Tibial nerve (tissue), 4 donors: Measurements from ENCODE around the gene FBXL7.

Experiments
- CTCF ChIP-seq, 5 experiments: fragments of 200-600 bp in 3 of 5; fragments of 450-650 bp in 2 of 5; sonication (generic) in 3 of 5; IDR thresholded peaks; one replicate each; pipeline ENCODE4 v1.5.1; 2016 to 2019; ENCODE audit warnings: antibody characterized with exemption in 5 of 5, mild to moderate bottlenecking in 3 of 5, moderate library complexity in 2 of 5
- EP300 ChIP-seq, 2 donors: sonication (generic); formaldehyde crosslinking; IDR thresholded peaks; one replicate each; pipeline ENCODE4 v1.6.1; 2017; ENCODE audit warnings: antibody characterized with exemption in 2 of 2, mild to moderate bottlenecking in 1 of 2
- POLR2A ChIP-seq, 2 donors: fragments of 450-650 bp; IDR thresholded peaks; one replicate each; pipeline ENCODE4 v1.6.1; 2017; ENCODE audit warnings: antibody characterized with exemption in 2 of 2, mild to moderate bottlenecking in 2 of 2, moderate library complexity in 2 of 2

GRCh38 chr5:15634591-15635288 lies 134.8 kb downstream of the FBXL7 start:
- no peak for TF ChIP-seq CTCF (IDR thresholded peaks at IDR 0.05)
- TF ChIP-seq POLR2A (IDR thresholded peaks at IDR 0.05) = no peak
- no peak for TF ChIP-seq EP300 (IDR thresholded peaks at IDR 0.05)
